ENCODE results near the gene SAMD4B. TPM values are rescaled to one million over a fixed set of nuclear protein-coding genes. Genes with fewer than 3 reads are reported as not detected.

Gene SAMD4B
- total and polyA plus RNA-seq, 10 of the 15 experiments (the other 5 are each of a cell fraction or from before 2014, with no cell fraction given), result 2.4 to 43.3 (median 23.9) TPM

- Histone ChIP-seq H3K36me3 (ENCODE audit: control insufficient read depth in 2 of 2, insufficient read depth in 2 of 2, low read length in 1 of 2) (peaks cover 16 to 27% of the 10 kb centered on the region in 2 experiments), H3K9me3 (replicated peaks; ENCODE audit: control insufficient read depth, insufficient read depth, low read length) (no peaks in the 10 kb centered on the region), H3K4me1 (ENCODE audit: control insufficient read depth, insufficient read depth, low read length) (peaks cover 6% of the 10 kb centered on the region), H3K4me2 (ENCODE audit: control insufficient read depth, insufficient read depth) (no peak overlapping the region), H3K4me3 (no peak overlapping the region), H2AFZ (ENCODE audit: control insufficient read depth, low read depth, low read length) (no peak overlapping the region), H3K27ac (ENCODE audit: control insufficient read depth, insufficient read depth) (no peak overlapping the region), H3K79me2 (ENCODE audit: control insufficient read depth, insufficient read depth, low read length) (no peaks in the 10 kb centered on the region), H3K9ac (ENCODE audit: control insufficient read depth, insufficient read depth, low read length) (no peak overlapping the region), H3K27me3 (replicated peaks in 1 of 2; ENCODE audit: control insufficient read depth in 2 of 2, insufficient read depth in 2 of 2, low read length in 1 of 2) (no peaks in the 10 kb centered on the region), H4K20me1 (ENCODE audit: control insufficient read depth, insufficient read depth) (no peaks in the 10 kb centered on the region)
- ChIA-PET SMC1A (ENCODE audit: uncharacterized antibody, unreplicated experiment) (no interaction called here), RAD21 (ENCODE audit: unreplicated experiment) (no interaction called here), CTCF (no interaction called here), POLR2A (no interaction called here)
- 48% methylated on average over 3 of the region's 3 CpGs for WGBS (ENCODE audit: insufficient coverage, insufficient replicate concordance, low lambda C conversion rate, missing lambda C conversion rate)
- in situ Hi-C loops (cut with MboI), result no loop called here
- ATAC-seq (no peak), DNase-seq (ENCODE audit: low read depth, low spot score) (no peak), FAIRE-seq (no peak)
- TF ChIP-seq EP300 (IDR thresholded peaks at IDR 0.05; ENCODE audit: borderline replicate concordance in 1 of 2, control insufficient read depth in 1 of 2, low read depth in 2 of 2, low read length in 2 of 2) (no peak), MAX (IDR thresholded peaks at IDR 0.05; ENCODE audit: low read depth, low read length) (no peak), TCF12 (IDR thresholded peaks at IDR 0.05; ENCODE audit: low read depth, low read length) (no peak), RCOR1 (conservative IDR thresholded peaks at IDR 0.05; ENCODE audit: low read depth, low read length) (no peak), DPF2 (IDR thresholded peaks at IDR 0.05) (no peak), HDAC2 (IDR thresholded peaks at IDR 0.05) (no peak), KLF5 (IDR thresholded peaks at IDR 0.05; ENCODE audit: partially characterized antibody) (no peak)
- intact Hi-C loops (cut with micrococcal nuclease; ENCODE audit: unreplicated experiment), result no loop called here
- BruUV-seq (replicated peaks), result no TSS peak
Observed at GRCh38 chr19:39359026-39359425, 16.8 kb downstream of the SAMD4B start.

GRCh38 chr19:39360599-39360998 is 18.4 kb downstream of the SAMD4B start:
- ChIA-PET POLR2A (no interaction called here), RAD21 (ENCODE audit: unreplicated experiment) (no interaction called here), SMC1A (ENCODE audit: uncharacterized antibody, unreplicated experiment) (no interaction called here), CTCF (no interaction called here)
- Histone ChIP-seq H3K9ac (ENCODE audit: control insufficient read depth, insufficient read depth, low read length) (no peak overlapping the region), H3K27ac (ENCODE audit: control insufficient read depth, insufficient read depth) (no peak overlapping the region), H3K4me1 (ENCODE audit: control insufficient read depth, insufficient read depth, low read length) (peaks cover 8% of the 10 kb centered on the region), H3K36me3 (ENCODE audit: control insufficient read depth in 2 of 2, insufficient read depth in 2 of 2, low read length in 1 of 2) (peaks cover 16 to 22% of the 10 kb centered on the region in 2 experiments), H3K9me3 (replicated peaks; ENCODE audit: control insufficient read depth, insufficient read depth, low read length) (no peaks in the 10 kb centered on the region), H3K4me3 (no peak overlapping the region), H2AFZ (ENCODE audit: control insufficient read depth, low read depth, low read length) (no peak overlapping the region), H3K27me3 (replicated peaks in 1 of 2; ENCODE audit: control insufficient read depth in 2 of 2, insufficient read depth in 2 of 2, low read length in 1 of 2) (no peaks in the 10 kb centered on the region), H3K79me2 (ENCODE audit: control insufficient read depth, insufficient read depth, low read length) (no peaks in the 10 kb centered on the region), H4K20me1 (ENCODE audit: control insufficient read depth, insufficient read depth) (no peaks in the 10 kb centered on the region), H3K4me2 (ENCODE audit: control insufficient read depth, insufficient read depth) (no peak overlapping the region)
- 93% methylated on average over 1 of the region's 1 CpG for WGBS (ENCODE audit: insufficient coverage, insufficient replicate concordance, low lambda C conversion rate, missing lambda C conversion rate)
- BruUV-seq (replicated peaks), result no TSS peak
- in situ Hi-C loops (cut with MboI), result no loop called here
- DNase-seq (ENCODE audit: low read depth, low spot score) (no peak), FAIRE-seq (no peak), ATAC-seq (no peak)
- intact Hi-C loops (cut with micrococcal nuclease; ENCODE audit: unreplicated experiment), result no loop called here
- no peak for TF ChIP-seq SMAD1 (IDR thresholded peaks at IDR 0.05; ENCODE audit: low read depth, partially characterized antibody)
- no peak for TF ChIP-seq CHD2 (IDR thresholded peaks at IDR 0.05; ENCODE audit: borderline replicate concordance, low read depth, low read length)
- TF ChIP-seq MEF2A (IDR thresholded peaks at IDR 0.05; ENCODE audit: insufficient read depth, low read depth, low read length), result no peak
- TF ChIP-seq BCL3 (IDR thresholded peaks at IDR 0.05; ENCODE audit: borderline replicate concordance, insufficient read depth, low read depth, low read length, poor library complexity, severe bottlenecking), result no peak
- TF ChIP-seq SUPT20H (IDR thresholded peaks at IDR 0.05; ENCODE audit: borderline replicate concordance, control insufficient read depth, low read depth, low read length), result no peak
- TF ChIP-seq RB1 (IDR thresholded peaks at IDR 0.05; ENCODE audit: borderline replicate concordance), result no peak
- TF ChIP-seq WRNIP1 (IDR thresholded peaks at IDR 0.05; ENCODE audit: borderline replicate concordance, low read depth, low read length), result no peak
- TF ChIP-seq RAD21 (IDR thresholded peaks at IDR 0.05; ENCODE audit: insufficient read depth, low read depth, low read length), result no peak
- no peak for TF ChIP-seq ZNF274 (IDR thresholded peaks at IDR 0.05; ENCODE audit: insufficient read depth, insufficient read length)
